ENCODE data around the gene MYH11. TPM values are rescaled to one million over a fixed set of nuclear protein-coding genes. Genes with fewer than 3 reads are reported as not detected.
A peak's percentile ranks its signal among the peaks of the same experiment; 100 is the strongest.
"Not testable (repeated sequence)": the region's sequence is repeated elsewhere in the genome, so short reads cannot be mapped to it uniquely, and the experiment has no call there.

MYH11 gene
- total RNA-seq, 3 donors from 2014 or later: 11.7 to 144 (median 96.6) TPM

DNA sequence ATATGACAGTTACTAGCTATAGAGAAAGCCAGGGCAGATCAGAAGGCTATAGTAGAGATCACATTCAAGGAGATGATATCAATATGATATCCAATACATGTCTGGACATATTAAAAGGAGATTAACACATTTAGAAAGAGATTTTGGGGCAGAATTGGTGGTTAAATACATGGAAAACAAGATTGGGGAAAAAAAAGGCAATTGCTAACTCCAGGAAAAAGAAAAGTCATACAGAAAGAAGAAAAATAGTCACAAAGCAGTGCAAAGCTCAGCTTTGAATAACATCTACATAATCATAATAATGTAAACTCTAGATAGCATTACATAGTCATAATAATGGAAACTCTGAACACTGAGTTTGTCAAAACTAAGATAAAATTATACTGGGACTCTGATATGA lies 40.6 kb downstream of the MYH11 start:
- no peak for DNase-seq (ENCODE audit: low spot score in 2 of 2)
- intact Hi-C loops (cut with DNase I; ENCODE audit: low total_unique reads): no loop called here
- TF ChIP-seq POLR2AphosphoS5 (IDR thresholded peaks at IDR 0.05) (no peak), POLR2A (IDR thresholded peaks at IDR 0.05) (no peak)
- TF ChIP-seq, protein P1, sequence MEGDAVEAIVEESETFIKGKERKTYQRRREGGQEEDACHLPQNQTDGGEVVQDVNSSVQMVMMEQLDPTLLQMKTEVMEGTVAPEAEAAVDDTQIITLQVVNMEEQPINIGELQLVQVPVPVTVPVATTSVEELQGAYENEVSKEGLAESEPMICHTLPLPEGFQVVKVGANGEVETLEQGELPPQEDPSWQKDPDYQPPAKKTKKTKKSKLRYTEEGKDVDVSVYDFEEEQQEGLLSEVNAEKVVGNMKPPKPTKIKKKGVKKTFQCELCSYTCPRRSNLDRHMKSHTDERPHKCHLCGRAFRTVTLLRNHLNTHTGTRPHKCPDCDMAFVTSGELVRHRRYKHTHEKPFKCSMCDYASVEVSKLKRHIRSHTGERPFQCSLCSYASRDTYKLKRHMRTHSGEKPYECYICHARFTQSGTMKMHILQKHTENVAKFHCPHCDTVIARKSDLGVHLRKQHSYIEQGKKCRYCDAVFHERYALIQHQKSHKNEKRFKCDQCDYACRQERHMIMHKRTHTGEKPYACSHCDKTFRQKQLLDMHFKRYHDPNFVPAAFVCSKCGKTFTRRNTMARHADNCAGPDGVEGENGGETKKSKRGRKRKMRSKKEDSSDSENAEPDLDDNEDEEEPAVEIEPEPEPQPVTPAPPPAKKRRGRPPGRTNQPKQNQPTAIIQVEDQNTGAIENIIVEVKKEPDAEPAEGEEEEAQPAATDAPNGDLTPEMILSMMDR (IDR thresholded peaks at IDR 0.05): no peak
- H3K36me3 ChIP-seq: no peaks in the 10 kb centered on the region
- no peak overlapping the region for H3K4me3 ChIP-seq
- H3K4me1 ChIP-seq: peaks cover 0 to 4% of the 10 kb centered on the region in 2 donors
- no peaks in the 10 kb centered on the region for H3K27me3 ChIP-seq
- peaks cover 0 to 14% of the 10 kb centered on the region in 2 donors for H3K9me3 ChIP-seq
- no peak overlapping the region for H3K27ac ChIP-seq

DNA sequence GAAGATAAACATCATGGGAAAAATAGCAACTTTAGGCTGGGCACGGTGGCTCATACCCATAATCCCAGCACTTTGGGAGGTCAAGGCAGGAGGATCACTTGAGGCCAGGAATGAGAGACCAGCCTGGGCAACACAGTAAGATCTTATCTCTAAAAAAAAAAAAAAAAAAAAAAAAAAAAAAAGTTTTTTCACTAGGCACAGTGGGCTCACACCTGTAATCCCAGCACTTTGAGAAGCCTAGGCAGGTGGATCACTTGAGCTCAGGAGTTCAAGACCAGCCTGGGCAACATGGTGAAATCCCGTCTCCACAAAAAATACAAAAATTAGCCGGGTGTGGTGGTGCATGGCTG lies 44.5 kb downstream of the MYH11 start:
- H3K27me3 ChIP-seq; DNase-seq (ENCODE audit: low spot score in 2 of 2); H3K36me3 ChIP-seq; H3K4me3 ChIP-seq; intact Hi-C loops (cut with DNase I; ENCODE audit: low total_unique reads); H3K4me1 ChIP-seq: not testable (repeated sequence)
- H3K9me3 ChIP-seq: peaks cover 0 to 14% of the 10 kb centered on the region in 2 donors
- H3K27ac ChIP-seq: peak overlapping the region in 1 of 2 donors; percentile 80

DNA sequence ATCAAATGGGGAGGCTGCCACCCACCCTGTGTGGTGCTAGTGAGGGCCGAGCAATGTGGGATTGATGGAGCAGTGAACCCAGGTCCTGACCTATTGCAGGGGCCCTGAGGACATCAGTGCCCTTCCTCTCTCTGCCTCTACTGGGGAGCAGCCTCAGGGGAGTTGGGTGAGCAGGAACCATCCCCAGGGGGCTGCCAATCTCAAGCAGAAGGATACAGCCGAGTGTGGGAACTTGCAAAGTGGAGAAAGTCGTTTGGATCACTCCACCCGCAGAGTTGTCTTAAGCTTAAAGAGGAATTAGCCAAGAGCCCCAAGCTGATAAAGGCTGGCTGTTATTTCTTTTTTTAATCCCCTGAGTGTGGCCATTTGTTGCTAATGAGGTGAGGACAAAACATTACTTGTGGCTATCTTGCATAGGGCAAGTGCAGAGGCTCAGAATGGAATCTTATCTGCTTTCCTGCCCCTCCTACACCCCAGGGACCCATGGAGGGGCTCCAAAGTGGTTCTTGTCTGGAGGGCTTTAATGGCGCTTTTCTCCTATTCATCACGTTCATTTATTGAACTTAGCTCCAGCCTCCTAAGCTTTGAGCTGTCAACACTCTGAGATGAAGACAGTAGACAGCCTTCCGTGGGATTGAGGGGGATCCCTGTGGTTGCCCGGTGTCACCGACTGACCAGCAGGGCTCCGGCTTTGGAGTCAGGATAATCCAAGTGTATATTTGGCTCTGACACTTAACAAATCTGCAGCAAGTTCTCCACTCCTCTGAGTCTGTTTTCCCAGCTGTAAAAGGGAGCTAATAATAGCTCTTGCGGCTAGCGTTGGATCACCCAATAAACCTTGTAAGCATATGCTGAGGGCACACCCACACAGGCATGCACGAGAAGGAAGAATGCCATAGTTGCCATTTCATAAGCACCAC lies 45.1 kb downstream of the MYH11 start:
- Histone ChIP-seq H3K9me3 (peaks cover 0 to 13% of the 10 kb centered on the region in 2 donors), H3K27me3 (no peaks in the 10 kb centered on the region), H3K4me1 (peaks cover 0 to 4% of the 10 kb centered on the region in 2 donors), H3K4me3 (no peak overlapping the region), H3K27ac (peak overlapping the region; percentile 40 to 80), H3K36me3 (no peaks in the 10 kb centered on the region)
- peak in 1 of 2 donors; percentile 44 for DNase-seq (ENCODE audit: low spot score in 2 of 2)
- TF ChIP-seq POLR2A (IDR thresholded peaks at IDR 0.05): no peak
- TF ChIP-seq, protein P1 (IDR thresholded peaks at IDR 0.05): no peak
- no peak for TF ChIP-seq POLR2AphosphoS5 (IDR thresholded peaks at IDR 0.05)
- intact Hi-C loops (cut with DNase I; ENCODE audit: low total_unique reads): no loop called here

DNA sequence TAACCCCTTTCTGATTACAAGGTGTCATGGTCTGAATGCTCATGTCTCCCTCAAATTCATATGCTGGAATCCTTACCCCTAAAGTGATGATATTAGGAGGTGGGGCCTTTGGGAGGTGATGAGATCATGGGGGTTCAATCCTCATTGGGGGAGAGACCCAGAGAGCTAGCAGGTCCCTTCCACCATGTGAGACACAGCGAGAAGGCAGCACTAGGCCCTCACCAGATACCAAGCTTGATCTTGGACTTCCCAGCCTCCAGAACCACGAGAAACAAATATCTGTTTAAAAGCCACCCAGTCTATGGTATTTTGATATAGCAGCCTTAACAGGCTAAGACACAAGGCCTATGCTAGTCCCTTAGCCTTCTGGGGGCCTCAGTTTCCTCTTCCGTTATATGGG lies 45.9 kb downstream of the MYH11 start:
- Histone ChIP-seq H3K4me3 (no peak overlapping the region), H3K27ac (peak overlapping the region; percentile 40 to 80), H3K36me3 (no peaks in the 10 kb centered on the region), H3K4me1 (peaks cover 0 to 4% of the 10 kb centered on the region in 2 donors), H3K9me3 (peaks cover 0 to 6% of the 10 kb centered on the region in 2 donors), H3K27me3 (no peaks in the 10 kb centered on the region)
- TF ChIP-seq POLR2A (IDR thresholded peaks at IDR 0.05) (no peak), POLR2AphosphoS5 (IDR thresholded peaks at IDR 0.05) (no peak)
- intact Hi-C loops (cut with DNase I; ENCODE audit: low total_unique reads): no loop called here
- DNase-seq (ENCODE audit: low spot score in 2 of 2): no peak

DNA sequence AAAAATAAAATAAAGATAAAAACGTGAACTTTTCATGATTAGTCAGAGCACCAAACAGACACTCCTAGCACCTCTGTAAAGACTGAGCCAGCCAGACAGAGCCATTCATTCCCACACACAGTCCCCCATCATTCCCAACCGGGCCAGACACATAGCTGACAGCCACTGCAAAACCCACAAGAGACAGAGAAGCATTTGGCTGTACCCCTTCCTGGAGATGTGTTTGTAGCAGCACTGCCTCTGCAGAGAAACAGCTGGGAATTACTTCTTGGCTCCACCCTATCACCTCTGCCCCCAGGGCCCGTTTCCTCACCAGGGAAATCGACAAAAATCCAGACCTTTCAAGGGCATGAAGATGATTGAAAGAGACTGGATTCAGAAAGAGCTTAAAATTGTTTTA lies 46.4 kb downstream of the MYH11 start:
- TF ChIP-seq, protein P1 (IDR thresholded peaks at IDR 0.05): no peak
- TF ChIP-seq POLR2AphosphoS5 (IDR thresholded peaks at IDR 0.05) (no peak), POLR2A (IDR thresholded peaks at IDR 0.05) (no peak)
- Histone ChIP-seq H3K36me3 (no peaks in the 10 kb centered on the region), H3K4me1 (peaks cover 0 to 4% of the 10 kb centered on the region in 2 donors), H3K9me3 (peaks cover 0 to under 1% of the 10 kb centered on the region in 2 donors), H3K4me3 (no peak overlapping the region), H3K27me3 (no peaks in the 10 kb centered on the region), H3K27ac (peak overlapping the region; percentile 40 to 80)
- intact Hi-C loops (cut with DNase I; ENCODE audit: low total_unique reads): no loop called here
- peak in 1 of 2 donors; percentile 60 for DNase-seq (ENCODE audit: low spot score in 2 of 2)

DNA sequence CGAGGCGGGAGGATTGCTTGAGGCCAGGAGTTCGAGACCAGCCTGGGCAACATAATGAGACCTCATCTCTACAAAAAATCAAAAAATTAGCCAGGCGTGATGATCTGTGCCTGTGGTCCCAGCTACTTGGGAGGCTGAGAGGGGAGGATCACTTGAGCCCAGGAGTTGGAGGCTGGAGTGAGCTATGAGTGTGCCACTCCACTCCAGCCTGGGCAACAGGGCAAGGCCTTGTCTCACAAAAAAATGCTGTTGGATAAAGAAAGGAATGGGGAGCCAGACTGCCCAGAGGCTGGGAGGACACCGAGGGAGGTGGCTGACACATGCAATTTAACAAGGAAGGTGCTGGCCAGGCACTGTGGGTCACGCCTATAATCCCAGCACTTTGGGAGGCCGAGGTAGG lies 47.5 kb downstream of the MYH11 start:
- H3K36me3 ChIP-seq; H3K4me3 ChIP-seq; intact Hi-C loops (cut with DNase I; ENCODE audit: low total_unique reads); H3K9me3 ChIP-seq; H3K27me3 ChIP-seq; DNase-seq (ENCODE audit: low spot score in 2 of 2); H3K4me1 ChIP-seq: not testable (repeated sequence)
- H3K27ac ChIP-seq: peak overlapping the region; percentile 22 to 80

All from breast epithelium (tissue), 4 donors.